SU-DHL-6 (cell line): ENCODE measurements around the gene SIK3.
A peak's percentile ranks its signal among the peaks of the same experiment; 100 is the strongest.

ENCODE experiments used
- H2AFZ ChIP-seq: fragments of 200-600 bp; sonication (generic); 2 replicates; pipeline ENCODE4 v1.6.1; 2014; ENCODE audit warnings: low read depth, mild to moderate bottlenecking, moderate library complexity, mixed read lengths, antibody characterized with exemption, low read length; ENCODE audit not compliant: severe bottlenecking
- H3F3A ChIP-seq: fragments of 200-600 bp; shearing (Covaris generic); 2 replicates; pipeline ENCODE4 v1.6.0; 2016; ENCODE audit warnings: antibody characterized with exemption, mild to moderate bottlenecking; ENCODE audit not compliant: insufficient read depth
- H3K27ac ChIP-seq: fragments of 200-600 bp; sonication (generic); 2 replicates; pipeline ENCODE4 v1.5.1; 2016; ENCODE audit warnings: low read depth, mild to moderate bottlenecking, low read length, moderate library complexity, mixed read lengths
- H3K27me3 ChIP-seq: fragments of 200-600 bp; sonication (generic), shearing (Covaris generic); 2 replicates; pipeline ENCODE4 v1.6.0; 2014; ENCODE audit warnings: mild to moderate bottlenecking, low read length
- H3K36me3 ChIP-seq: fragments of 200-600 bp; sonication (generic); 2 replicates; pipeline ENCODE4 v1.6.1; 2014; ENCODE audit warnings: mild to moderate bottlenecking, low read length, mixed read lengths
- H3K4me2 ChIP-seq: fragments of 300-600, 200-600 bp; shearing (Covaris generic), sonication (generic); 2 replicates; pipeline ENCODE4 v1.6.0; 2014; ENCODE audit warnings: low read length, low read depth, mild to moderate bottlenecking; ENCODE audit not compliant: poor library complexity, severe bottlenecking
- H3K4me3 ChIP-seq: fragments of 200-600 bp; sonication (generic); 2 replicates; pipeline ENCODE4 v1.5.1; 2014; ENCODE audit warnings: antibody characterized with exemption, low read length, mild to moderate bottlenecking, mixed read lengths; ENCODE audit not compliant: insufficient read depth, poor library complexity, severe bottlenecking
- H3K79me2 ChIP-seq: fragments of 200-600 bp; sonication (generic); 2 replicates; pipeline ENCODE4 v1.6.1; 2014; ENCODE audit warnings: mild to moderate bottlenecking, low read length, moderate library complexity; ENCODE audit not compliant: insufficient read depth
- H3K9ac ChIP-seq: fragments of 200-600 bp; sonication (generic); 2 replicates; pipeline ENCODE4 v1.7.0; 2014; ENCODE audit warnings: mild to moderate bottlenecking, low read length
- H3K9me2 ChIP-seq: fragments of 200-600 bp; sonication (generic); replicated peaks from 2 replicates; pipeline ENCODE4 v1.6.1; 2014; ENCODE audit warnings: low read length; ENCODE audit not compliant: insufficient read depth
- H3K9me3 ChIP-seq: fragments of 200-600 bp; sonication (generic); 2 replicates; pipeline ENCODE4 v1.6.1; 2014; ENCODE audit warnings: low read length, mixed read lengths; ENCODE audit not compliant: insufficient read depth
- H4K20me1 ChIP-seq: fragments of 200-600 bp; sonication (generic); 2 replicates; pipeline ENCODE4 v1.6.1; 2014; ENCODE audit warnings: low read depth, mild to moderate bottlenecking, antibody characterized with exemption, low read length, moderate library complexity, mixed read lengths
- CTCF ChIP-seq: fragments of 200-600 bp; sonication (generic); IDR thresholded peaks from one replicate; pipeline ENCODE4 v1.5.1; 2017; ENCODE audit warnings: antibody characterized with exemption, mild to moderate bottlenecking, low read length, moderate library complexity; ENCODE audit not compliant: insufficient read depth, poor library complexity, severe bottlenecking
- EZH2phosphoT487 ChIP-seq: fragments of 200-600 bp; sonication (generic), shearing (Covaris generic); conservative IDR thresholded peaks from 2 replicates; pipeline ENCODE4 v1.6.1; 2018; ENCODE audit warnings: mild to moderate bottlenecking, antibody characterized with exemption, low read length, moderate library complexity, mixed read lengths

The SIK3 gene

GRCh38 chr11:116917632-116918031 lies 180.6 kb downstream of the SIK3 start:
- no peak overlapping the region for H3K4me2 ChIP-seq
- no peak overlapping the region for H3K4me3 ChIP-seq
- no peak overlapping the region for H3K9ac ChIP-seq
- H3K79me2 ChIP-seq = no peaks in the 10 kb centered on the region
- H3K27ac ChIP-seq = no peak overlapping the region
- no peak overlapping the region for H2AFZ ChIP-seq
- TF ChIP-seq CTCF (no peak), EZH2phosphoT487 (no peak)
- no peaks in the 10 kb centered on the region for H3K27me3 ChIP-seq
- H3K9me2 ChIP-seq = no peaks in the 10 kb centered on the region
- no peaks in the 10 kb centered on the region for H3K9me3 ChIP-seq
- H3K36me3 ChIP-seq = no peaks in the 10 kb centered on the region
- no peaks in the 10 kb centered on the region for H4K20me1 ChIP-seq
- peaks cover 8% of the 10 kb centered on the region; the same call in 1 of the 2 replicates for H3F3A ChIP-seq

GRCh38 chr11:116916886-116917285 lies 181.3 kb downstream of the SIK3 start:
- Histone ChIP-seq H3K4me2 (peak overlapping the region; percentile 8), H3K9me2 (no peaks in the 10 kb centered on the region), H3K4me3 (no peak overlapping the region), H4K20me1 (no peaks in the 10 kb centered on the region), H3K9ac (no peak overlapping the region), H3K27ac (peak overlapping the region; percentile 30; the same call in 1 of the 2 replicates), H3K9me3 (no peaks in the 10 kb centered on the region), H3K27me3 (no peaks in the 10 kb centered on the region), H3K79me2 (no peaks in the 10 kb centered on the region), H3F3A (peaks cover 8% of the 10 kb centered on the region; the same call in 1 of the 2 replicates), H2AFZ (no peak overlapping the region), H3K36me3 (no peaks in the 10 kb centered on the region)
- no peak for TF ChIP-seq CTCF
- TF ChIP-seq EZH2phosphoT487 = no peak

GRCh38 chr11:116916052-116916451 lies 182.2 kb downstream of the SIK3 start:
- Histone ChIP-seq H3K4me3 (no peak overlapping the region), H3K27me3 (no peaks in the 10 kb centered on the region), H3K9me2 (no peaks in the 10 kb centered on the region), H3K9ac (no peak overlapping the region), H3K79me2 (no peaks in the 10 kb centered on the region), H4K20me1 (no peaks in the 10 kb centered on the region), H3K9me3 (no peaks in the 10 kb centered on the region), H2AFZ (no peak overlapping the region), H3K4me2 (no peak overlapping the region), H3K27ac (no peak overlapping the region), H3K36me3 (no peaks in the 10 kb centered on the region), H3F3A (peaks cover 6% of the 10 kb centered on the region; the same call in 1 of the 2 replicates)
- TF ChIP-seq CTCF (no peak), EZH2phosphoT487 (no peak)

GRCh38 chr11:116913000-116913399 lies 185.2 kb downstream of the SIK3 start:
- H3K27ac ChIP-seq = no peak overlapping the region
- no peaks in the 10 kb centered on the region for H3K27me3 ChIP-seq
- H3K79me2 ChIP-seq = no peaks in the 10 kb centered on the region
- H3F3A ChIP-seq = peaks cover 5% of the 10 kb centered on the region; the same call in 1 of the 2 replicates
- H3K9me2 ChIP-seq = no peaks in the 10 kb centered on the region
- no peak overlapping the region for H2AFZ ChIP-seq
- no peaks in the 10 kb centered on the region for H3K9me3 ChIP-seq
- no peak overlapping the region for H3K4me3 ChIP-seq
- H3K9ac ChIP-seq = no peak overlapping the region
- H3K4me2 ChIP-seq = no peak overlapping the region
- H3K36me3 ChIP-seq = no peaks in the 10 kb centered on the region
- no peak for TF ChIP-seq CTCF
- no peak for TF ChIP-seq EZH2phosphoT487
- H4K20me1 ChIP-seq = no peaks in the 10 kb centered on the region
